A673 (cell line): ENCODE measurements around the gene MDGA2. TPM values are rescaled to one million over a fixed set of nuclear protein-coding genes. Genes with fewer than 3 reads are reported as not detected.

ENCODE experiments used
- BruUV-seq: library from RNA; stranded (reverse); fragments of 400-500 nt; replicated peaks from 2 replicates; lab custom pipeline; 2021; lab: Mats Ljungman, UMichigan
- CTCF ChIA-PET: fragments of 300-600 bp; sonication (Branson Sonifier 250); formaldehyde crosslinking; loops from one replicate; lab custom pipeline; 2022; ENCODE audit warnings: antibody characterized with exemption; lab: Charles Lee
- POLR2A ChIA-PET: fragments of 300-600 bp; sonication (Branson Sonifier 250); formaldehyde crosslinking; loops from one replicate; lab custom pipeline; 2022; ENCODE audit warnings: antibody characterized with exemption; ENCODE audit not compliant: low non-redundant PET; lab: Charles Lee
- DNase-seq: peaks from one replicate; pipeline ENCODE4 v3.0.0-alpha.2; 2015; ENCODE audit warnings: low spot score
- H3K27ac ChIP-seq: fragments of 200-600 bp; sonication (generic); 2 replicates; pipeline ENCODE4 v1.5.1; 2016; ENCODE audit warnings: mixed run types, low read depth, mild to moderate bottlenecking, mixed read lengths, antibody characterized with exemption, low read length; ENCODE audit not compliant: poor library complexity, severe bottlenecking
- H3K27me3 ChIP-seq: fragments of 200-600 bp; sonication (generic); replicated peaks from 2 replicates; pipeline ENCODE4 v1.6.1; 2017; ENCODE audit warnings: mixed run types, low read depth, mild to moderate bottlenecking, mixed read lengths, antibody characterized with exemption, low read length; ENCODE audit not compliant: insufficient read depth, poor library complexity
- H3K36me3 ChIP-seq: fragments of 200-600 bp; sonication (generic); 2 replicates; pipeline ENCODE4 v1.6.1; 2016; ENCODE audit warnings: mixed run types, mild to moderate bottlenecking, mixed read lengths, antibody characterized with exemption, low read length; ENCODE audit not compliant: insufficient read depth, poor library complexity, severe bottlenecking
- H3K4me1 ChIP-seq: fragments of 200-600 bp; sonication (generic); 2 replicates; pipeline ENCODE4 v1.6.1; 2017; ENCODE audit warnings: mixed run types, mild to moderate bottlenecking, mixed read lengths, antibody characterized with exemption, low read length; ENCODE audit not compliant: insufficient read depth, poor library complexity, severe bottlenecking
- H3K4me3 ChIP-seq: fragments of 200-600 bp; sonication (generic); 2 replicates; pipeline ENCODE4 v1.5.1; 2016; ENCODE audit warnings: low read depth, mixed run types, mild to moderate bottlenecking, mixed read lengths, low read length; ENCODE audit not compliant: poor library complexity, severe bottlenecking
- H3K9me3 ChIP-seq: fragments of 200-600 bp; sonication (generic); 2 replicates; pipeline ENCODE4 v1.6.1; 2016; ENCODE audit warnings: mixed run types, low read depth, mild to moderate bottlenecking, mixed read lengths, antibody characterized with exemption, low read length; ENCODE audit not compliant: poor library complexity, severe bottlenecking
- EZH2 ChIP-seq: fragments of 200-600 bp; sonication (generic); IDR thresholded peaks from 2 replicates; pipeline ENCODE4 v1.6.1; 2017; ENCODE audit warnings: borderline replicate concordance, low read depth, mild to moderate bottlenecking, mixed read lengths, antibody characterized with exemption, low read length; ENCODE audit not compliant: poor library complexity, severe bottlenecking
- intact Hi-C: fragments of 100-400 bp; cut with micrococcal nuclease; formaldehyde crosslinking; loops from one replicate; pipeline ENCODE4 v1.10.0; 2022; ENCODE audit not compliant: unreplicated experiment
- total RNA-seq: library from RNA; stranded (reverse); gene quantifications from 2 replicates; pipeline ENCODE4 v1.2.3, GENCODE V29; 2021
- TF ChIP-seq, protein P1 (sequence below): fragments of 300-800, 200-600 bp; sonication (generic); conservative IDR thresholded peaks from 2 replicates; pipeline ENCODE4 v1.5.1; 2017; ENCODE audit warnings: low read depth, mild to moderate bottlenecking, antibody characterized with exemption, low read length, moderate library complexity, mixed read lengths

MDGA2 gene
- total RNA-seq, 1 experiment from 2014 or later: not detected

DNA sequence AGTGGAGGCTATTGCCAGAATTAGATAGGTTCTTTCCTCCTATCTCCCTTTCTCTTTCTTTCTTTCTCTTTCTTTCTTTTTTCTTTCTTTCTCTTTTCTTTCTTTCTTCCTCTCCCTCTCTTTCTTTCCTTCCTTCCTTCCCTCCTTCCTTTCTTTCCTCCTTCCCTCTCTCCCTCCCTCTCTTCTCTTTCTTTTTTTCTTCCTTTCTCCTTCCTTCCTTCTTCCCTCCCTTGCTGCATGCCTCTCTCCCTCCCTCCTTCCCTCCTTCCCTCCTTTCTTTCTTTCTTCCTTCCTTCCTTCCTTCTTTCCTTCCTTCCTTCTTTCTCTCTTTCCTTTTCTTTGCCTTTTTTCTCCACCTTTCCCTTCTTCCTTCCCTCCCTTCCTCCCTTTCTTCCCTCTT is 16.4 kb upstream of the MDGA2 start:
- H3K27ac ChIP-seq: no peak overlapping the region
- no peaks in the 10 kb centered on the region for H3K4me1 ChIP-seq
- no peaks in the 10 kb centered on the region for H3K36me3 ChIP-seq
- no peaks in the 10 kb centered on the region for H3K9me3 ChIP-seq
- POLR2A ChIA-PET: no interaction called here
- H3K4me3 ChIP-seq: no peak overlapping the region
- no peak for DNase-seq
- no peaks in the 10 kb centered on the region for H3K27me3 ChIP-seq
- CTCF ChIA-PET: no interaction called here
- BruUV-seq: no TSS peak
- TF ChIP-seq EZH2: no peak
- TF ChIP-seq, protein P1, sequence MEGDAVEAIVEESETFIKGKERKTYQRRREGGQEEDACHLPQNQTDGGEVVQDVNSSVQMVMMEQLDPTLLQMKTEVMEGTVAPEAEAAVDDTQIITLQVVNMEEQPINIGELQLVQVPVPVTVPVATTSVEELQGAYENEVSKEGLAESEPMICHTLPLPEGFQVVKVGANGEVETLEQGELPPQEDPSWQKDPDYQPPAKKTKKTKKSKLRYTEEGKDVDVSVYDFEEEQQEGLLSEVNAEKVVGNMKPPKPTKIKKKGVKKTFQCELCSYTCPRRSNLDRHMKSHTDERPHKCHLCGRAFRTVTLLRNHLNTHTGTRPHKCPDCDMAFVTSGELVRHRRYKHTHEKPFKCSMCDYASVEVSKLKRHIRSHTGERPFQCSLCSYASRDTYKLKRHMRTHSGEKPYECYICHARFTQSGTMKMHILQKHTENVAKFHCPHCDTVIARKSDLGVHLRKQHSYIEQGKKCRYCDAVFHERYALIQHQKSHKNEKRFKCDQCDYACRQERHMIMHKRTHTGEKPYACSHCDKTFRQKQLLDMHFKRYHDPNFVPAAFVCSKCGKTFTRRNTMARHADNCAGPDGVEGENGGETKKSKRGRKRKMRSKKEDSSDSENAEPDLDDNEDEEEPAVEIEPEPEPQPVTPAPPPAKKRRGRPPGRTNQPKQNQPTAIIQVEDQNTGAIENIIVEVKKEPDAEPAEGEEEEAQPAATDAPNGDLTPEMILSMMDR: no peak
- intact Hi-C loops: no loop called here

DNA sequence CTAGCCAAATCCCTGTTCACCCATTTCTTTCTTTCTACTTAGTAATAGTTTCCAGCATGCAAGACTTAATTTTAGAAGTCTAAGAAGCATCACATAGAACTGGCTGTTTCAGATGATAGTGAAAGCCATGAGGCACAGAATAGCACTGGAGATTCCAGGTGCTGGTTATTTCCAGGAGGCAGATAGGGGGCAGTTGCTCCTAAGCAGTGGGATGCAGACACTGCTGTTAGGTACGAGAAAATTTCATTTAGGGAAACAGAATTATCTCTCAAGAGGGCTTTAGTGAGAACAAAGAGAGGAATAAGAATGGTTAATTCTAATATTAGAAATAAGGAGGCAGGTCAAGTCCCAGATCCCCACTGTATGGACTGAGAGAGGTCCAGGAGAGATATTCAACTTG is 3.6 kb upstream of the MDGA2 start:
- TF ChIP-seq EZH2: no peak
- TF ChIP-seq, protein P1: no peak
- Histone ChIP-seq H3K27me3 (peaks cover 43% of the 10 kb centered on the region), H3K4me3 (no peak overlapping the region), H3K27ac (no peak overlapping the region), H3K36me3 (no peaks in the 10 kb centered on the region), H3K9me3 (no peaks in the 10 kb centered on the region), H3K4me1 (peaks cover 14% of the 10 kb centered on the region)
- no TSS peak for BruUV-seq
- no peak for DNase-seq
- ChIA-PET CTCF (no interaction called here), POLR2A (no interaction called here)
- intact Hi-C loops: no loop called here

DNA sequence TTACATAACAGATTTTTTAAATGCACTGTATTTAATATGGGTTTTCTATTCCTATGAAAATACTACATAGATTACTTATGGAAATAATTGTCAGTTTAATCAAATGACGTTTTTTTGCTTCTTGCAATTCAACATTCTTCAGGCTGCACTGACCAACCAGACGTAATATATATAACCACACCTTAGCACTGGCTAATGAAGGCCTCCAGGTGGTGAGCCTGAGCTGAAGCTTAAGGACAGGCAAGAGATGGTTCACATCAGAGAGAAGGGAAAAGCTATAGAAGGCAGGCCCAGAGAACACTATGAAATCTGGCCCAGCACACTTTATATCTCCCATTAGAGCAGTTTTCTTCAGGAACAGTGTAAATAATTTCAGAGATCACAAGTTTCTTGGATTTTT is 2.8 kb upstream of the MDGA2 start:
- BruUV-seq: no TSS peak
- CTCF ChIA-PET: no interaction called here
- TF ChIP-seq, protein P1: no peak
- TF ChIP-seq EZH2: no peak
- Histone ChIP-seq H3K4me1 (peaks cover 14% of the 10 kb centered on the region), H3K9me3 (no peaks in the 10 kb centered on the region), H3K4me3 (no peak overlapping the region), H3K27me3 (peaks cover 51% of the 10 kb centered on the region), H3K36me3 (no peaks in the 10 kb centered on the region), H3K27ac (no peak overlapping the region)
- intact Hi-C loops: no loop called here
- no peak for DNase-seq
- POLR2A ChIA-PET: no interaction called here

DNA sequence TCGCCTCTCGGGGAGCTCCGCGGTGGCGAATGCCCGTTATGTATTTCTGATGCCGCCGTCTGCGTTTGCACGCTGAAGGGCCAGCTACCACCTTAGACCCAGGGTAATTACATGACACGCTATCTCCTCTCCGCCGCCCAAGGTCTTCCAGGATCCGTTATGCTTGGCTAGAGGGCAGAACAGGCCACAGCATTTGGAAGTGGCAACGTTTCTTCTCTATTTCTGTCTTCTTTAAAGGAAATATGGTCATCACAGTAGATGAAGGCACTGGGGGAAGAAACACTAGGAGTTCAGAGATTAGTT is 861 bp upstream of the MDGA2 start:
- TF ChIP-seq EZH2: peak; percentile 44
- TF ChIP-seq, protein P1: no peak
- H3K36me3 ChIP-seq: no peaks in the 10 kb centered on the region
- no TSS peak for BruUV-seq
- peaks cover 14% of the 10 kb centered on the region for H3K4me1 ChIP-seq
- ChIA-PET POLR2A (no interaction called here), CTCF (no interaction called here)
- no peaks in the 10 kb centered on the region for H3K9me3 ChIP-seq
- peaks cover 68% of the 10 kb centered on the region for H3K27me3 ChIP-seq
- no peak for DNase-seq
- no peak overlapping the region for H3K27ac ChIP-seq
- intact Hi-C loops: no loop called here
- no peak overlapping the region for H3K4me3 ChIP-seq
